Measurements from ENCODE around the gene GCNT1.

DNA sequence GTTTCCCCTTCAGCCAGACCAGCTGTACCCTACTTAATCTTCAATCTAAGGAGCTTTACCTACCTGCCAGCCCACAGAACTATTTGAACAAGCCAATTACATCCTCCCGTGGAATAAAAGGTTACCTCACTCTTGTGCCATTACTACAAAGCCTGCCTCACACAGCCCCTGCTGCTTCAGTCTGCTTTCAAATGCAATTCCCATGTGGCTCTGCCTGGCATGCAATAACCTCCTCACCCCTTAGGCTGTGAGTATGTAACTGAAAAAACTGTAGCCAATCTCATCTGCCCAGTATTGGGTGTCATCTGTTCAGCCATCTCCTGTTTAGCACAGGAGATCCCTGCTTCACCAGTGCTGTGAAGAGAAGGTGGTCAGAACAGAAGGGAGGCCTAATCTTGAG is 6.1 kb upstream of the GCNT1 start:
- TF ChIP-seq, protein P1, sequence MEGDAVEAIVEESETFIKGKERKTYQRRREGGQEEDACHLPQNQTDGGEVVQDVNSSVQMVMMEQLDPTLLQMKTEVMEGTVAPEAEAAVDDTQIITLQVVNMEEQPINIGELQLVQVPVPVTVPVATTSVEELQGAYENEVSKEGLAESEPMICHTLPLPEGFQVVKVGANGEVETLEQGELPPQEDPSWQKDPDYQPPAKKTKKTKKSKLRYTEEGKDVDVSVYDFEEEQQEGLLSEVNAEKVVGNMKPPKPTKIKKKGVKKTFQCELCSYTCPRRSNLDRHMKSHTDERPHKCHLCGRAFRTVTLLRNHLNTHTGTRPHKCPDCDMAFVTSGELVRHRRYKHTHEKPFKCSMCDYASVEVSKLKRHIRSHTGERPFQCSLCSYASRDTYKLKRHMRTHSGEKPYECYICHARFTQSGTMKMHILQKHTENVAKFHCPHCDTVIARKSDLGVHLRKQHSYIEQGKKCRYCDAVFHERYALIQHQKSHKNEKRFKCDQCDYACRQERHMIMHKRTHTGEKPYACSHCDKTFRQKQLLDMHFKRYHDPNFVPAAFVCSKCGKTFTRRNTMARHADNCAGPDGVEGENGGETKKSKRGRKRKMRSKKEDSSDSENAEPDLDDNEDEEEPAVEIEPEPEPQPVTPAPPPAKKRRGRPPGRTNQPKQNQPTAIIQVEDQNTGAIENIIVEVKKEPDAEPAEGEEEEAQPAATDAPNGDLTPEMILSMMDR (IDR thresholded peaks at IDR 0.05), result no peak
- no peak for TF ChIP-seq POLR2A (IDR thresholded peaks at IDR 0.05)

Data from lower leg skin (tissue), 3 donors.